KBM-7 (cell line): Measurements from ENCODE around the gene EPPIN.
"Not testable (repeated sequence)": the region's sequence is repeated elsewhere in the genome, so short reads cannot be mapped to it uniquely, and the experiment has no call there.

ENCODE experiments used
- DNase-seq: peaks from one replicate; pipeline ENCODE4 v3.0.0-alpha.2; 2015
- in situ Hi-C: fragments of 300-500 bp; cut with MboI; formaldehyde crosslinking; loops from 2 replicates; pipeline ENCODE4 v1.14.3; 2020; ENCODE audit warnings: low sequenced_read_pairs, low pct_unique_long_range_greater_than_20kb, mixed read lengths

Gene EPPIN

GRCh38 chr20:45547206-45547770 lies at the start of gene EPPIN:
TSS of gene EPPIN (minus strand) at chr20:45547401. CDS start at chr20:45547357, 44 bp downstream.
- in situ Hi-C loops, result no loop called here
- DNase-seq, result no peak

- in situ Hi-C loops, result no loop called here
- DNase-seq, result no peak
Measured at GRCh38 chr20:45595235-45595634, 48.0 kb upstream of the EPPIN start.

GRCh38 chr20:45593498-45593897 lies 46.3 kb upstream of the EPPIN start:
- in situ Hi-C loops, result no loop called here
- no peak for DNase-seq

- in situ Hi-C loops, result no loop called here
- peak; percentile 61 for DNase-seq
Measured at GRCh38 chr20:45592574-45593189, 45.5 kb upstream of the EPPIN start.

GRCh38 chr20:45589725-45590124 lies 42.5 kb upstream of the EPPIN start:
- DNase-seq, result no peak
- in situ Hi-C loops, result no loop called here

GRCh38 chr20:45588800-45589199 lies 41.6 kb upstream of the EPPIN start:
- no peak for DNase-seq
- in situ Hi-C loops, result no loop called here

- in situ Hi-C loops, DNase-seq: not testable (repeated sequence)
Measured at GRCh38 chr20:45585986-45586385, 38.8 kb upstream of the EPPIN start.

GRCh38 chr20:45584294-45584693 lies 37.1 kb upstream of the EPPIN start:
- DNase-seq, in situ Hi-C loops: not testable (repeated sequence)

- no peak for DNase-seq
- in situ Hi-C loops, result no loop called here
Measured at GRCh38 chr20:45583502-45583901, 36.3 kb upstream of the EPPIN start.

GRCh38 chr20:45581702-45582101 lies 34.5 kb upstream of the EPPIN start:
- in situ Hi-C loops, result no loop called here
- DNase-seq, result no peak

- no peak for DNase-seq
- in situ Hi-C loops, result no loop called here
Measured at GRCh38 chr20:45579184-45579583, 32.0 kb upstream of the EPPIN start, which contains the start of gene WFDC8. TSS of gene WFDC8 (minus strand) at chr20:45579284. CDS start at chr20:45579247, 37 bp downstream.

GRCh38 chr20:45578231-45578630 lies 31.0 kb upstream of the EPPIN start:
- DNase-seq, result no peak
- in situ Hi-C loops, result no loop called here

GRCh38 chr20:45576995-45577394 lies 29.8 kb upstream of the EPPIN start:
- in situ Hi-C loops, result no loop called here
- no peak for DNase-seq

GRCh38 chr20:45575931-45576330 lies 28.7 kb upstream of the EPPIN start:
- in situ Hi-C loops, result no loop called here
- no peak for DNase-seq

GRCh38 chr20:45569650-45570049 lies 22.4 kb upstream of the EPPIN start:
- in situ Hi-C loops, DNase-seq: not testable (repeated sequence)

- in situ Hi-C loops, result no loop called here
- DNase-seq, result no peak
Measured at GRCh38 chr20:45564760-45565276, 17.6 kb upstream of the EPPIN start.

GRCh38 chr20:45555198-45555597 lies 8.0 kb upstream of the EPPIN start:
- no peak for DNase-seq
- in situ Hi-C loops, result no loop called here

GRCh38 chr20:45552456-45552855 lies 5.3 kb upstream of the EPPIN start:
- no peak for DNase-seq
- in situ Hi-C loops, result no loop called here

GRCh38 chr20:45550765-45551164 lies 3.6 kb upstream of the EPPIN start:
- no peak for DNase-seq
- in situ Hi-C loops, result no loop called here

GRCh38 chr20:45548410-45548809 lies 1.2 kb upstream of the EPPIN start:
- no peak for DNase-seq
- in situ Hi-C loops, result no loop called here
